K562 (cell line): ENCODE results near the gene NMB. TPM values are rescaled to one million over a fixed set of nuclear protein-coding genes. Genes with fewer than 3 reads are reported as not detected.

ENCODE experiments used
- BRCA1 ChIP-seq, 2 experiments: fragments of 450-650 bp in 1 of 2; sonication (generic) in 1 of 2; formaldehyde crosslinking in 1 of 2; IDR thresholded peaks; 2 replicates each; pipeline versions ENCODE4 v1.5.0 to v1.6.1; 2017 to 2020; ENCODE audit warnings: mild to moderate bottlenecking in 1 of 2, missing genetic modification reagents in 1 of 2
- CHD1 ChIP-seq: fragments of 200-600 bp; sonication (generic); IDR thresholded peaks from one replicate; pipeline ENCODE4 v1.6.1; 2012; ENCODE audit warnings: mild to moderate bottlenecking, moderate library complexity, low read length, inconsistent platforms
- CTCF ChIP-seq, 3 experiments: IDR thresholded peaks in 2 of 3; conservative IDR thresholded peaks in 1 of 3; 2 replicates each; pipeline ENCODE4 v1.5.1; 2011 to 2012; ENCODE audit warnings: low read length in 3 of 3, mild to moderate bottlenecking in 3 of 3, control low read depth in 2 of 3, improper control_type of control experiment in 1 of 3, inconsistent platforms in 1 of 3, low read depth in 1 of 3, mixed read lengths in 1 of 3, moderate library complexity in 1 of 3; ENCODE audit not compliant: insufficient read depth in 2 of 3
- CUX1 ChIP-seq: fragments of 200-800 bp; sonication (Bioruptor generic); IDR thresholded peaks from 2 replicates; pipeline ENCODE4 v1.6.1; 2016; ENCODE audit warnings: missing genetic modification characterization, missing compliant biosample characterization
- GTF2F1 ChIP-seq: IDR thresholded peaks from 2 replicates; pipeline ENCODE4 v1.6.1; 2011; ENCODE audit warnings: low read depth, low read length, improper control_type of control experiment
- LCOR ChIP-seq: sonication (generic); formaldehyde crosslinking; IDR thresholded peaks from 2 replicates; pipeline ENCODE4 v1.8.0; 2022; ENCODE audit warnings: mild to moderate bottlenecking, missing genetic modification reagents
- PML ChIP-seq: IDR thresholded peaks from 2 replicates; pipeline ENCODE4 v1.6.1; 2012; ENCODE audit warnings: low read length, inconsistent platforms
- RERE ChIP-seq: sonication (generic); formaldehyde crosslinking; IDR thresholded peaks from 2 replicates; pipeline ENCODE4 v1.8.0; 2023; ENCODE audit warnings: missing genetic modification reagents, mild to moderate bottlenecking, borderline replicate concordance
- XRCC5 ChIP-seq: fragments of 200-400 bp; formaldehyde crosslinking; IDR thresholded peaks from 2 replicates; pipeline ENCODE4 v1.6.1; 2017; ENCODE audit warnings: low read depth, mild to moderate bottlenecking, low read length
- ZFX ChIP-seq: sonication (generic); formaldehyde crosslinking; IDR thresholded peaks from 2 replicates; pipeline ENCODE4 v1.8.0; 2022; ENCODE audit warnings: mild to moderate bottlenecking, missing genetic modification reagents, moderate library complexity
- polyA plus RNA-seq, 8 experiments: library from polyadenylated mRNA; depleted of rRNA in 4 of 8; stranded (reverse) in 5 of 8; unstranded in 3 of 8; fragments of >200 nt; fragmentation: Nextera tagmentation in 2 of 8; fragmentation: Illumina TruSeq in 1 of 8; extraction: Ambion mirVana in 2 of 8; extraction: Trizol in 1 of 8; gene quantifications; 2 replicates each; pipeline versions ENCODE4 v1.2.1 to v1.2.3, GENCODE V29; 2011 to 2014; ENCODE audit warnings: inconsistent platforms in 1 of 8, missing spikeins in 1 of 8
- total RNA-seq, 7 experiments: library from RNA; depleted of rRNA in 6 of 7; stranded (reverse); fragments of >200 nt in 6 of 7; fragmentation: Illumina TruSeq in 2 of 7; extraction: Trizol in 2 of 7; gene quantifications; 2 replicates each; pipeline versions ENCODE4 v1.2.1 to v1.2.3, GENCODE V29; 2011 to 2021; ENCODE audit warnings: low replicate concordance in 1 of 7

The NMB gene
- total and polyA plus RNA-seq, 9 of the 15 experiments (the other 6 are each of a cell fraction or from before 2014, with no cell fraction given): 0.06 to 0.16 (median 0.09) TPM; not detected in 5

GRCh38 chr15:84631706-84632272 is 26.2 kb downstream of the NMB start (continued):
- TF ChIP-seq RERE (no peak), CHD1 (peak; percentile 9), PML (0 out of 2 replicates have a peak, but pooled peaks have one; percentile 19), BRCA1 (IDR thresholded peaks at IDR 0.05) (no peak), BRCA1 (CRISPR knock-in tag; IDR thresholded peaks at IDR 0.05) (no peak), CTCF (IDR thresholded peaks at IDR 0.05 in 2 of 3, conservative IDR thresholded peaks at IDR 0.05 in 1 of 3; ENCODE audit: insufficient read depth in 2 of 3, low read depth in 1 of 3, low read length in 3 of 3) (no peak), GTF2F1 (no peak), XRCC5 (no peak), ZFX (CRISPR knock-in tag) (0 out of 2 replicates have a peak, but pooled peaks have one; percentile 21), LCOR (CRISPR knock-in tag) (no peak), CUX1 (CRISPR knock-in tag) (no peak)
